Parathyroid adenoma (tissue), 2 donors: ENCODE results near the gene KRT77.

Source experiments
- H2AFZ ChIP-seq: fragments of 300-600 bp; sonication (generic); one replicate; pipeline ENCODE4 v1.7.0; 2017; ENCODE audit warnings: antibody characterized with exemption, mild to moderate bottlenecking
- H3K27ac ChIP-seq: fragments of 300-600 bp; sonication (generic); one replicate; pipeline ENCODE4 v1.7.0; 2017
- H3K27me3 ChIP-seq: fragments of 300-600 bp; sonication (generic); one replicate; pipeline ENCODE4 v1.7.0; 2017; ENCODE audit warnings: low read length; ENCODE audit not compliant: control insufficient read depth, insufficient read depth
- H3K36me3 ChIP-seq: fragments of 300-600 bp; sonication (generic); one replicate; pipeline ENCODE4 v1.7.0; 2017; ENCODE audit warnings: low read length; ENCODE audit not compliant: control insufficient read depth, insufficient read depth
- H3K4me1 ChIP-seq: fragments of 300-600 bp; sonication (generic); one replicate; pipeline ENCODE4 v1.7.0; 2017; ENCODE audit warnings: control low read depth
- H3K4me2 ChIP-seq: fragments of 300-600 bp; sonication (generic); one replicate; pipeline ENCODE4 v1.7.0; 2017; ENCODE audit warnings: low read length
- H3K4me3 ChIP-seq: fragments of 300-600 bp; sonication (generic); one replicate; pipeline ENCODE4 v1.7.0; 2017; ENCODE audit warnings: low read depth, low read length
- H3K79me2 ChIP-seq: fragments of 300-600 bp; sonication (generic); one replicate; pipeline ENCODE4 v1.7.0; 2017; ENCODE audit warnings: control low read depth
- H3K9ac ChIP-seq: fragments of 300-600 bp; sonication (generic); one replicate; pipeline ENCODE4 v1.7.0; 2017; ENCODE audit warnings: mild to moderate bottlenecking
- H3K9me3 ChIP-seq: fragments of 300-600 bp; sonication (generic); one replicate; pipeline ENCODE4 v1.7.0; 2017; ENCODE audit warnings: low read length; ENCODE audit not compliant: control insufficient read depth
- TF ChIP-seq, protein P1 (sequence below): fragments of 300-600 bp; sonication (generic); IDR thresholded peaks from one replicate; pipeline ENCODE4 v1.7.0; 2017; ENCODE audit warnings: antibody characterized with exemption, mild to moderate bottlenecking
- donor health status: primary hyperparathyroidism.

KRT77 gene

DNA sequence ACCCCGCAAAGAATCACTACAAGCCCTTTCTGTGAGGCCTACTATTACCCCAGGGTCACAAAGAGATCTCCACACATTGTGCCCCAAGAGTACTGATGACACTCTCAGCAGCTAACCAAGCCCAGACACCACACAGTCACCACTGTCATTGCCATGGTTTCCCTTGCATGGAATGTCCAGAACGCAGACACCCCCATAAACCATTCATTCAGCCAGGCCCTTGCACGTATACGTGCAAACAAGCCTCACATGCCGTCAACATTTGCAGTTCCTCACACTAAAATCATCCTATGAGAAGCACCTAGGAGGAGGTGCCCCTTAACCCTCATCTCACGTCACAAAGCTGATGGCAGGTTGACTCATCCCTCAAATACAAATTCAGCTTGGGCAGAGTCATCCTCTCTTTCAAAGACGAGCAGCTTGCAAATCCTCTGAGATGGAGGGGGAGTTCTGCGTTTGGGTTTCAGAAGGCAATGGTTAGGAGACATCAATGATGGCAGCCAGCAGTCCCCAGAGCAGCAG lies 17.1 kb upstream of the KRT77 start:
- Histone ChIP-seq H3K4me3 (no peak overlapping the region), H3K4me1 (no peaks in the 10 kb centered on the region), H3K79me2 (no peaks in the 10 kb centered on the region), H3K27ac (no peak overlapping the region), H3K27me3 (no peaks in the 10 kb centered on the region), H3K4me2 (no peak overlapping the region), H3K36me3 (no peaks in the 10 kb centered on the region), H3K9me3 (no peaks in the 10 kb centered on the region), H2AFZ (no peak overlapping the region), H3K9ac (no peak overlapping the region)
- TF ChIP-seq, protein P1, sequence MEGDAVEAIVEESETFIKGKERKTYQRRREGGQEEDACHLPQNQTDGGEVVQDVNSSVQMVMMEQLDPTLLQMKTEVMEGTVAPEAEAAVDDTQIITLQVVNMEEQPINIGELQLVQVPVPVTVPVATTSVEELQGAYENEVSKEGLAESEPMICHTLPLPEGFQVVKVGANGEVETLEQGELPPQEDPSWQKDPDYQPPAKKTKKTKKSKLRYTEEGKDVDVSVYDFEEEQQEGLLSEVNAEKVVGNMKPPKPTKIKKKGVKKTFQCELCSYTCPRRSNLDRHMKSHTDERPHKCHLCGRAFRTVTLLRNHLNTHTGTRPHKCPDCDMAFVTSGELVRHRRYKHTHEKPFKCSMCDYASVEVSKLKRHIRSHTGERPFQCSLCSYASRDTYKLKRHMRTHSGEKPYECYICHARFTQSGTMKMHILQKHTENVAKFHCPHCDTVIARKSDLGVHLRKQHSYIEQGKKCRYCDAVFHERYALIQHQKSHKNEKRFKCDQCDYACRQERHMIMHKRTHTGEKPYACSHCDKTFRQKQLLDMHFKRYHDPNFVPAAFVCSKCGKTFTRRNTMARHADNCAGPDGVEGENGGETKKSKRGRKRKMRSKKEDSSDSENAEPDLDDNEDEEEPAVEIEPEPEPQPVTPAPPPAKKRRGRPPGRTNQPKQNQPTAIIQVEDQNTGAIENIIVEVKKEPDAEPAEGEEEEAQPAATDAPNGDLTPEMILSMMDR: no peak

DNA sequence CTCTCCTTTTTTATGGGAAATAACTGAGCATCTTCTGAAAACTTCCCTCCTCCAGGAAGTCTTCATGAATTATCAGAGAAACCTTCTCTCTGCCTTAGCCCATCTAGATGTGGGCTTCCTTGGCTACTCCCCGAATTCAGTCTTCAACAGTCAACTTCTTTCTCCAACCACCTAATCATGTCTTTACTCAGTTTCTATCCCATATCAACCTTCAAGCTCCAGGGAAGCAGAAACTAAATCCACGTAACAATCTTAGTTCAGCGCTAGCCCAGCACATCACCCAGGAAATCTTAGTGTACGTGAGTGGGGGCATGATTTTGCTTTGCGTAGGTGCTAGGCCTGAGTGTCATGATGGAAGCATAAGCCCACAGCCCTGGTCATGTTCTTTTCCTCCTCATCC lies 12.7 kb upstream of the KRT77 start:
- Histone ChIP-seq H3K9ac (no peak overlapping the region), H3K79me2 (no peaks in the 10 kb centered on the region), H3K4me1 (no peaks in the 10 kb centered on the region), H2AFZ (no peak overlapping the region), H3K4me2 (no peak overlapping the region), H3K4me3 (no peak overlapping the region), H3K27me3 (no peaks in the 10 kb centered on the region), H3K9me3 (no peaks in the 10 kb centered on the region), H3K27ac (no peak overlapping the region), H3K36me3 (no peaks in the 10 kb centered on the region)
- TF ChIP-seq, protein P1: no peak

DNA sequence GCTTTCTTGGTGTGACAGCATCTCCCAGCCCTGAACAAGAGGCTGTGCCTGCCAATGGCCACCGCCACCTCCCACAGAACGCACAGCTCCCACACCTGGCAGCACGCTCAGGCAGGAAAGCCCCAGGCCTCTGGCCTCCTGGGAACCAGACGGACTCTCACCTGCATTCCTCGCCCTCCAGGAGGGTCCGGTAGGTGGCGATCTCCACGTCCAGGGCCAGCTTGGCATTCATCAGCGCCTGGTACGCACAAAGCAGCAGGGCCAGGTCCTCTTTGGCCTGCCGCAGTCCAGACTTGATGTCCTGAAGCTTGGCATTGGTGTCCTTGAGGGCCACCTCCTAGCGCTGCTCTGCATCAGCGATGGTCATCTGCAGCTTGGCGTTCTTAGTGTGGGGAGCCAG lies 12.1 kb upstream of the KRT77 start:
- Histone ChIP-seq H3K27me3 (no peaks in the 10 kb centered on the region), H3K79me2 (no peaks in the 10 kb centered on the region), H2AFZ (no peak overlapping the region), H3K36me3 (no peaks in the 10 kb centered on the region), H3K4me3 (no peak overlapping the region), H3K9ac (no peak overlapping the region), H3K27ac (no peak overlapping the region), H3K4me1 (no peaks in the 10 kb centered on the region), H3K4me2 (no peak overlapping the region), H3K9me3 (no peaks in the 10 kb centered on the region)
- TF ChIP-seq, protein P1: no peak

GRCh38 chr12:52714887-52715281 lies 11.6 kb upstream of the KRT77 start:
- no peak overlapping the region for H2AFZ ChIP-seq
- H3K27ac ChIP-seq: no peak overlapping the region
- no peak overlapping the region for H3K4me2 ChIP-seq
- no peaks in the 10 kb centered on the region for H3K79me2 ChIP-seq
- H3K4me3 ChIP-seq: no peak overlapping the region
- H3K4me1 ChIP-seq: no peaks in the 10 kb centered on the region
- H3K36me3 ChIP-seq: no peaks in the 10 kb centered on the region
- H3K27me3 ChIP-seq: no peaks in the 10 kb centered on the region
- no peak overlapping the region for H3K9ac ChIP-seq
- no peaks in the 10 kb centered on the region for H3K9me3 ChIP-seq
- TF ChIP-seq, protein P1: no peak
